ENCODE measurements around the gene FGF12. TPM values are rescaled to one million over a fixed set of nuclear protein-coding genes. Genes with fewer than 3 reads are reported as not detected.

FGF12 gene
- total RNA-seq, 1 donor from 2014 or later: 7.0 TPM

- DNase-seq (ENCODE audit: low spot score): no peak
Observed at GRCh38 chr3:192261135-192261534, 466.2 kb downstream of the FGF12 start.

GRCh38 chr3:192260116-192261010, 467.0 kb downstream of the FGF12 start:
- DNase-seq (ENCODE audit: low spot score): no peak

GRCh38 chr3:192259661-192260060, 467.7 kb downstream of the FGF12 start:
- DNase-seq (ENCODE audit: low spot score): no peak

GRCh38 chr3:192258721-192259120, 468.6 kb downstream of the FGF12 start:
- DNase-seq (ENCODE audit: low spot score): no peak

- DNase-seq (ENCODE audit: low spot score): no peak
Observed at GRCh38 chr3:192255839-192256238, 471.5 kb downstream of the FGF12 start.

- DNase-seq (ENCODE audit: low spot score): no peak
Observed at GRCh38 chr3:192253138-192253887, 474.0 kb downstream of the FGF12 start.

GRCh38 chr3:192249516-192249915, 477.8 kb downstream of the FGF12 start:
- DNase-seq (ENCODE audit: low spot score): no peak

- no peak for DNase-seq (ENCODE audit: low spot score)
Observed at GRCh38 chr3:192246847-192247559, 480.3 kb downstream of the FGF12 start.

- no peak for DNase-seq (ENCODE audit: low spot score)
Observed at GRCh38 chr3:192244591-192244990, 482.8 kb downstream of the FGF12 start.

- DNase-seq (ENCODE audit: low spot score): no peak
Observed at GRCh38 chr3:192239956-192240355, 487.4 kb downstream of the FGF12 start.

GRCh38 chr3:192237992-192238608, 489.2 kb downstream of the FGF12 start:
- DNase-seq (ENCODE audit: low spot score): no peak

GRCh38 chr3:192229866-192230265, 497.5 kb downstream of the FGF12 start:
- DNase-seq (ENCODE audit: low spot score): no peak

GRCh38 chr3:192224634-192225155, 502.6 kb downstream of the FGF12 start:
- DNase-seq (ENCODE audit: low spot score): no peak

- DNase-seq (ENCODE audit: low spot score): no peak
Observed at GRCh38 chr3:192223815-192224214, 503.5 kb downstream of the FGF12 start.

GRCh38 chr3:192220915-192221314, 506.4 kb downstream of the FGF12 start:
- DNase-seq (ENCODE audit: low spot score): no peak

GRCh38 chr3:192219926-192220325, 507.4 kb downstream of the FGF12 start:
- DNase-seq (ENCODE audit: low spot score): no peak

GRCh38 chr3:192216067-192216466, 511.3 kb downstream of the FGF12 start:
- no peak for DNase-seq (ENCODE audit: low spot score)

- DNase-seq (ENCODE audit: low spot score): no peak
Observed at GRCh38 chr3:192212979-192213378, 514.4 kb downstream of the FGF12 start.

- DNase-seq (ENCODE audit: low spot score): no peak
Observed at GRCh38 chr3:192212335-192212734, 515.0 kb downstream of the FGF12 start.

GRCh38 chr3:192207651-192208050, 519.7 kb downstream of the FGF12 start:
- DNase-seq (ENCODE audit: low spot score): peak; percentile 10

GRCh38 chr3:192207239-192207638, 520.1 kb downstream of the FGF12 start:
- no peak for DNase-seq (ENCODE audit: low spot score)
